HG02938 (cell line): ENCODE results near the gene SNRPB.

Experiments
- ATAC-seq: cut with Tn5 transposase; IDR thresholded peaks from one replicate; pipeline ENCODE4 v1.9.1; 2021; ENCODE audit warnings: mild to moderate bottlenecking, moderate library complexity; ENCODE audit not compliant: unreplicated experiment

The SNRPB gene

DNA sequence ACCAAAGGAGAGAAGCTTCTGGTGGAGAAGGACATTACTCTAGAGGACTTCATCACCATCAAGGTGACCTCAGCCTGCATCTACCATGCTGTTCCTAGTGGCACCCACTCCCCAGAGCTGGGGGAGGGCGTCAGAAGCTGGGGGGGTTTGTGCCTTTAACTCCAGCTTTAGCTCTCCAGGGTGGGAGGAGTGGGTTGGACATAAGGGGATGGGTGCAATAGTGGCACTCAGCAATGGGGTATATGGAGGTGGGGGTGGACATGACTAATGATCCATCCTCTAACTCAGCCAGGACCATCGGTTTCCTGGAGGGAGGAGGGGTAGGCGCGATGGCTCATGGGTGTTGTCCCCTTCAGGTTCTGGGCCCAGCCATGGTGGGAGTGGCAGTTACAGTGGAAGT, 40.1 kb downstream of the SNRPB start:
- ATAC-seq = no peak

DNA sequence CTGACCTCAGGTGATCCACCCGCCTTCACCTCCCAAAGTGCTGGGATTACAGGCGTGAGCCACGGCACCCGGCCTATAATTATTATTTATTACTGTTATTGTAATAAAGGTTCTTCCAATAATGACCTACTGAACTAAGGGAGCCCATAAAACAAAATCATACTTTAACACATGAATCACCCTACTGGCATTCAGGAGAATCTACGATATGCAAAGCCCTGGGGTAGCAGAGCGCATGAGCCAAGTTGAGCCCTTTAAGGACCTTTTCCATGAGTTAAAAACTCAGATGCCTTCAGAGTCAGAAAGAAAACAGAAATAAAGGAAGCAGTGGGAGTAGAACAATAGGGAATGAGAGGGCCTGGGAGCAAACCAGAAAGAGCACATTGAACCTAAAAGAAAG, 41.5 kb downstream of the SNRPB start:
- ATAC-seq = no peak

DNA sequence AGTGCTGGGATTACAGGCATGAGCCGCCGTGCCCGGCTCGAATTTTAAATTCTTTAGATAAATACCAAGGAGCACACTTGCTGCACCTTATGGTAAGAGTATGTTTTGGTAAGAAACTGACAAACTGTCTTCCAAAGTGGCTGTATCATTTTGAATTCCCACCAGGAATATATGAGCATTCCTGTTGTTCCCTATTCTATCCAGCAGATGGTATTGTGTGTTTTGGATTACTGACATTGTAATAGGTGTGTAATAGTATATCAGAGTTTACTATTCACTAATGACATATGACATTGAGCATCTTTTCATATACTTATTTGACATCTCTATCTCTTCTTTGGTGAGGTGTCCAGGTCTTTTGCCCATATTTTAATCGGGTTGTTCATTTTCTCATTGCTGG, 49.3 kb downstream of the SNRPB start:
- ATAC-seq = no peak

DNA sequence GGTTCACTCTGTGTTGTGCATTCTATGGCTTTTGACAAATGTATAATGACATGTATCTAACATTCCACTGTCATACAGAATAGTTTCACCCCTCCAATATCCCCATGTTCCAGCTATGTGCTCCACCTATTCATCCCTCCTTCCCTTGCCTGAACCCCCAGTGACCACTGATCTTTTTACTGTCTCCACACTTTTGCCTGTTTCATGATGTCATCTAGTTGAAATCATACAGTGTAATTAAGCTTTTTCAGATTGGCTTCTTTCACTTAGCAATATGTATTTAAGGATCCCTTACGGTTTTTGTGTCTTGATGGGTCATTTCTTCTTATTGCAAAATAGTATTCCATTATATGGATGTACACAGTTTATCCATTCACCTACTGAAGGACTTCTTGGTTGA, 50.1 kb downstream of the SNRPB start:
- ATAC-seq = no peak

- ATAC-seq = no peak
Observed at GRCh38 chr20:2418388-2418787, 52.2 kb downstream of the SNRPB start.

DNA sequence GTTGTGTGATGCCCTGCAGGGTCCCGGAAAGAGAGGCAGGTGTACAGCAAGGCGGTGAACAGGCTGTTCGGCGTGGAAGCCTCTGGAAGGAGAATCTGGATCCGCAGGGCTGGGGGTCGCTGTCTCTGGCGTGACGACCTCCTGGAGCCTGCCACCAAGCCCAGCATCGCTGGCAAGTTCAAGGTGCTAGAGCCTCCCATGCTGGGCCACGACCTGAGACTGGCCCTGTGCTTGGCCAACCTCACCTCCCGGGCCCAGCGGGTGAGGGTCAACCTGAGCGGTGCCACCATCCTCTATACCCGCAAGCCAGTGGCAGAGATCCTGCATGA, 53.4 kb downstream of the SNRPB start:
- ATAC-seq = no peak

GRCh38 chr20:2416541-2417212, 53.9 kb downstream of the SNRPB start:
- no peak for ATAC-seq
